ENCODE measurements around the gene ZNF431. TPM values are rescaled to one million over a fixed set of nuclear protein-coding genes. Genes with fewer than 3 reads are reported as not detected.
A peak's percentile ranks its signal among the peaks of the same experiment; 100 is the strongest.
"Not testable (repeated sequence)": the region's sequence is repeated elsewhere in the genome, so short reads cannot be mapped to it uniquely, and the experiment has no call there.

ZNF431 gene
- total and polyA plus RNA-seq, 2 of the 8 experiments (the other 6 are each of a cell fraction or from before 2014, with no cell fraction given) = 6.7 to 43.2 TPM

DNA sequence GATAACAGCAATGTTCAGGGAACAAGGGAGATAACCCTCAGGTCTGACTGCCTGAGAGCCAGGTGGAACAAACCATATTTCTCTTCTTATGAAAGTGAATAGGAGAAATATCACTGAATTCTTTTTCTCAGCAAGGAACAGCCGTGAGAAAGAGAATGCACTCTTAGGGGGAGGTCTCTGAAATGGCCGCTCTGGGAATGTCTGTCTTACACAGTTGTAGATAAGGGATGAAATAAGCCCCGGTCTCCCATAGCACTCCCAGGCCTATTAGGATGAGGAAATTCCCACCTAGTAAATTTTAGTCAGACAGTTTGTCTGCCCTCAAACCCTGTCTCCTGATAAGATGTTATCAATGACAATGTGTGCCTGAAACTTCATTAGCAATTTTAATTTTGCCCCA lies 88.1 kb downstream of the ZNF431 start:
- H3K36me3 ChIP-seq (ENCODE audit: control insufficient read depth in 2 of 4, insufficient read depth in 4 of 4, low read length in 3 of 4); H3K9ac ChIP-seq (replicated peaks in 1 of 4; ENCODE audit: extremely low read depth in 1 of 4, low read depth in 3 of 4, low read length in 3 of 4); H3K4ac ChIP-seq (replicated peaks; ENCODE audit: insufficient read length, low read depth, low read length); POLR2A ChIA-PET (ENCODE audit: partially characterized antibody); H2BK120ac ChIP-seq (replicated peaks; ENCODE audit: low read depth, low read length); H3K23me2 ChIP-seq (ENCODE audit: low read depth, low read length); H4K20me1 ChIP-seq (replicated peaks in 1 of 2; ENCODE audit: control insufficient read depth in 1 of 2, insufficient read depth in 2 of 2, low read length in 2 of 2); H3K56ac ChIP-seq (replicated peaks; ENCODE audit: insufficient read length, low read depth, low read length); H3K4me1 ChIP-seq (replicated peaks in 1 of 4; ENCODE audit: control insufficient read depth in 3 of 4, insufficient read depth in 4 of 4, low read length in 3 of 4); H3K14ac ChIP-seq (ENCODE audit: insufficient read length); H3K4me3 ChIP-seq (ENCODE audit: extremely low read depth in 1 of 4, insufficient read depth in 2 of 4, low read depth in 3 of 4, low read length in 4 of 4); CTCF ChIA-PET (ENCODE audit: partially characterized antibody); FAIRE-seq; H3K23ac ChIP-seq (ENCODE audit: insufficient read length); H4K8ac ChIP-seq (ENCODE audit: extremely low read depth, insufficient read depth, low read length); H3K27me3 ChIP-seq (replicated peaks in 1 of 4; ENCODE audit: control insufficient read depth in 3 of 4, extremely low read depth in 1 of 4, insufficient read depth in 3 of 4, low read length in 3 of 4); H3K27ac ChIP-seq (ENCODE audit: low read depth, low read length); H3K18ac ChIP-seq (ENCODE audit: extremely low read depth, low read length); H2BK20ac ChIP-seq (ENCODE audit: low read length); H2AK5ac ChIP-seq (ENCODE audit: low read depth, low read length); H2BK15ac ChIP-seq (ENCODE audit: low read length); H3K79me2 ChIP-seq (ENCODE audit: control insufficient read depth in 1 of 2, insufficient read depth in 2 of 2, low read length in 2 of 2); H4K5ac ChIP-seq (ENCODE audit: insufficient read length, low read depth, low read length); H2AFZ ChIP-seq (ENCODE audit: low read length); H3K79me1 ChIP-seq (ENCODE audit: low read depth, low read length); H2BK12ac ChIP-seq (ENCODE audit: low read depth, low read length); H4K91ac ChIP-seq (replicated peaks; ENCODE audit: insufficient read length, low read length); DNase-seq (ENCODE audit: low read depth in 1 of 2, low spot score in 2 of 2); H2BK5ac ChIP-seq (ENCODE audit: low read depth, low read length); H3K4me2 ChIP-seq (ENCODE audit: insufficient read depth in 1 of 2, low read depth in 2 of 2, low read length in 2 of 2): not testable (repeated sequence)
- 87% methylated on average over 3 of the region's 3 CpGs; no CpG with 5 or more reads in 1 of the 2 experiments for WGBS, 2 experiments (ENCODE audit: extremely low coverage in 1 of 2, insufficient coverage in 1 of 2, insufficient read length in 1 of 2, insufficient replicate concordance in 2 of 2, low coverage in 1 of 2, low lambda C conversion rate in 2 of 2, missing lambda C conversion rate in 1 of 2)
- peak in 1 of 2 experiments; percentile 95; a peak in 1 of 3 replicates for TF ChIP-seq EP300 (IDR thresholded peaks at IDR 0.05; ENCODE audit: borderline replicate concordance in 1 of 2, low read depth in 2 of 2, low read length in 2 of 2)
- H3K9me3 ChIP-seq (ENCODE audit: insufficient read depth in 2 of 2, low read depth in 1 of 2, low read length in 1 of 2) = peaks cover 13 to 19% of the 10 kb centered on the region in 2 experiments
